Right lobe of liver (tissue), 4 donors: ENCODE data around the gene PXT1.

Experiments used
- CTCF ChIP-seq, 4 donors: fragments of 200-600 bp in 3 of 4; fragments of 450-650 bp in 1 of 4; IDR thresholded peaks; one replicate each; pipeline versions ENCODE4 v1.5.1 to v1.8.0; 2016 to 2022; ENCODE audit warnings: antibody characterized with exemption in 4 of 4, mild to moderate bottlenecking in 2 of 4
- POLR2A ChIP-seq: fragments of 450-650 bp; IDR thresholded peaks from one replicate; pipeline ENCODE4 v1.6.1; 2017; ENCODE audit warnings: antibody characterized with exemption, mild to moderate bottlenecking
- donor health status: DM: no; HTN: no; CAD: no.
- donor health status: DM: no; HTN: no; CAD: no.
- donor health status: DM: no; HTN: yes; CAD: no.

GRCh38 chr6:36384095-36384494 lies 58.6 kb downstream of the PXT1 start:
- TF ChIP-seq CTCF (IDR thresholded peaks at IDR 0.05) (no peak), POLR2A (no peak)
